Spleen (tissue), 11 donors: Measurements from ENCODE around the gene BRCA1. TPM values are rescaled to one million over a fixed set of nuclear protein-coding genes. Genes with fewer than 3 reads are reported as not detected.

Experiments used
- DNase-seq: peaks from one replicate; pipeline ENCODE4 v3.0.0-alpha.2; 2020
- H3K27ac ChIP-seq, 8 donors: fragments of 200-600 bp; sonication (generic) in 7 of 8; 1 replicate in 4 of 8; 2 replicates in 4 of 8; pipeline versions ENCODE4 v1.5.0 to v1.8.0; 2016 to 2021; ENCODE audit warnings: inconsistent platforms in 4 of 8, mild to moderate bottlenecking in 4 of 8, moderate library complexity in 1 of 8
- H3K27me3 ChIP-seq, 7 donors: fragments of 200-600 bp; sonication (generic) in 6 of 7; replicated peaks in 1 of 7; 1 replicate in 4 of 7; 2 replicates in 3 of 7; pipeline versions ENCODE4 v1.5.0 to v1.8.0; 2016 to 2021; ENCODE audit warnings: inconsistent platforms in 3 of 7, mild to moderate bottlenecking in 1 of 7
- H3K36me3 ChIP-seq, 6 donors: fragments of 200-600 bp; sonication (generic) in 5 of 6; 1 replicate in 4 of 6; 2 replicates in 2 of 6; pipeline versions ENCODE4 v1.5.0 to v1.8.0; 2016 to 2021; ENCODE audit warnings: inconsistent platforms in 2 of 6
- H3K4me1 ChIP-seq, 6 donors: fragments of 200-600 bp; sonication (generic) in 5 of 6; 1 replicate in 3 of 6; 2 replicates in 3 of 6; pipeline versions ENCODE4 v1.5.0 to v1.8.0; 2016 to 2021; ENCODE audit warnings: inconsistent platforms in 3 of 6
- H3K4me3 ChIP-seq, 8 donors: fragments of 200-600 bp; sonication (generic) in 7 of 8; 1 replicate in 4 of 8; 2 replicates in 4 of 8; pipeline versions ENCODE4 v1.5.0 to v1.8.0; 2016 to 2021; ENCODE audit warnings: inconsistent platforms in 4 of 8, mild to moderate bottlenecking in 4 of 8, moderate library complexity in 2 of 8
- H3K9me3 ChIP-seq, 8 donors: fragments of 200-600 bp; sonication (generic) in 7 of 8; 1 replicate in 4 of 8; 2 replicates in 4 of 8; pipeline versions ENCODE4 v1.5.0 to v1.8.0; 2016 to 2021; ENCODE audit warnings: inconsistent platforms in 4 of 8
- CTCF ChIP-seq, 11 experiments: fragments of 200-600 bp in 7 of 11; fragments of 450-650 bp in 4 of 11; sonication (generic) in 4 of 11; IDR thresholded peaks in 8 of 11; conservative IDR thresholded peaks in 3 of 11; 1 replicate in 7 of 11; 2 replicates in 4 of 11; pipeline versions ENCODE4 v1.4.0 to v1.8.0; 2016 to 2021; ENCODE audit warnings: antibody characterized with exemption in 11 of 11, inconsistent platforms in 4 of 11, mild to moderate bottlenecking in 1 of 11
- POLR2A ChIP-seq, 3 donors: fragments of 450-650 bp; IDR thresholded peaks; one replicate each; pipeline ENCODE4 v1.5.1; 2017; ENCODE audit warnings: antibody characterized with exemption in 3 of 3, mild to moderate bottlenecking in 1 of 3
- POLR2AphosphoS5 ChIP-seq, 3 donors: sonication (generic); formaldehyde crosslinking; IDR thresholded peaks; one replicate each; pipeline ENCODE4 v1.5.1; 2017; ENCODE audit warnings: antibody characterized with exemption in 3 of 3
- WGBS, 5 donors: extraction: QIAGEN DNeasy Blood & Tissue Kit in 3 of 5; methylation state at CpG; one replicate each; pipeline versions ENCODE4 v1.1.5 to v1.1.7; 2013 to 2018; 5-methylcytosine and 5-hydroxymethylcytosine counted together
- intact Hi-C: fragments of 100-400 bp; cut with DNase I; formaldehyde crosslinking; loops from one replicate; pipeline ENCODE4 v1.15.0; 2023; ENCODE audit warnings: low total_unique reads
- polyA plus RNA-seq, 3 donors: library from polyadenylated mRNA; stranded (reverse); fragments of 200-250 nt; gene quantifications; one replicate each; pipeline ENCODE4 v1.2.1, GENCODE V29; 2013
- total RNA-seq, 7 donors: library from RNA; depleted of rRNA in 3 of 7; stranded (reverse); fragments of >200 nt in 3 of 7; fragmentation: NEBNext Ultra II Directional in 4 of 7; extraction: Animal tissue kit (Norgen Biotek cat#: 25700) in 4 of 7; gene quantifications; one replicate each; pipeline versions ENCODE4 v1.1.0 to v1.2.1, GENCODE V29; 2016 to 2021
- donor health status: healthy with polysubstance abuse.
- donor health status: DM: no; HTN: no; CAD: no; lungs with moderate emphysema.
- donor health status: DM: no; HTN: no; CAD: no.
- donor health status: Bipolar disorder and iron deficiency.
- donor health status: healthy.
- donor health status: DM: no; HTN: no; CAD: no.
- donor health status: DM: yes; HTN: yes; CAD: no.

BRCA1 gene
- total and polyA plus RNA-seq, 10 donors = 1.3 to 13.6 (median 9.1) TPM

- WGBS, 5 donors = 86 to 93% (median 90%) methylated on average over 14 of the region's 14 CpGs
- Histone ChIP-seq H3K27me3 (no peaks in the 10 kb centered on the region), H3K4me3 (no peak overlapping the region), H3K27ac (no peak overlapping the region), H3K9me3 (no peaks in the 10 kb centered on the region), H3K4me1 (peaks cover 0 to 4% (median under 1%) of the 10 kb centered on the region in 6 donors), H3K36me3 (no peaks in the 10 kb centered on the region)
- TF ChIP-seq CTCF (IDR thresholded peaks at IDR 0.05 in 8 of 11, conservative IDR thresholded peaks at IDR 0.05 in 3 of 11) (no peak), POLR2AphosphoS5 (IDR thresholded peaks at IDR 0.05) (no peak), POLR2A (IDR thresholded peaks at IDR 0.05) (no peak)
- DNase-seq = no peak
- intact Hi-C loops = no loop called here
Observed at GRCh38 chr17:43118679-43119615, 6.2 kb downstream of the BRCA1 start.

GRCh38 chr17:43114151-43114552, 11.0 kb downstream of the BRCA1 start:
- no peak for DNase-seq
- H3K27ac ChIP-seq = no peak overlapping the region
- H3K9me3 ChIP-seq = no peaks in the 10 kb centered on the region
- H3K27me3 ChIP-seq = no peaks in the 10 kb centered on the region
- WGBS, 5 donors = 78 to 96% (median 91%) methylated on average over 2 of the region's 2 CpGs
- no peak for TF ChIP-seq POLR2AphosphoS5 (IDR thresholded peaks at IDR 0.05)
- TF ChIP-seq CTCF (IDR thresholded peaks at IDR 0.05 in 8 of 11, conservative IDR thresholded peaks at IDR 0.05 in 3 of 11) = no peak
- no peaks in the 10 kb centered on the region for H3K4me1 ChIP-seq
- peaks cover 0 to 25% (median 0%) of the 10 kb centered on the region in 6 donors for H3K36me3 ChIP-seq
- no peak overlapping the region for H3K4me3 ChIP-seq
- intact Hi-C loops = no loop called here

- no peak for DNase-seq
- Histone ChIP-seq H3K4me3 (no peak overlapping the region), H3K27ac (no peak overlapping the region), H3K9me3 (no peaks in the 10 kb centered on the region), H3K27me3 (no peaks in the 10 kb centered on the region), H3K4me1 (no peaks in the 10 kb centered on the region), H3K36me3 (peaks cover 0 to 63% (median 0%) of the 10 kb centered on the region in 6 donors)
- WGBS, 5 donors = 90 to 100% (median 95%) methylated on average over 1 of the region's 1 CpG
- intact Hi-C loops = no loop called here
- no peak for TF ChIP-seq POLR2A (IDR thresholded peaks at IDR 0.05)
- no peak for TF ChIP-seq CTCF (IDR thresholded peaks at IDR 0.05 in 8 of 11, conservative IDR thresholded peaks at IDR 0.05 in 3 of 11)
- no peak for TF ChIP-seq POLR2AphosphoS5 (IDR thresholded peaks at IDR 0.05)
Observed at GRCh38 chr17:43106552-43106951, 18.6 kb downstream of the BRCA1 start.

- no peak for DNase-seq
- H3K4me3 ChIP-seq = no peak overlapping the region
- intact Hi-C loops = no loop called here
- no peak for TF ChIP-seq POLR2AphosphoS5 (IDR thresholded peaks at IDR 0.05)
- no peak for TF ChIP-seq CTCF (IDR thresholded peaks at IDR 0.05 in 8 of 11, conservative IDR thresholded peaks at IDR 0.05 in 3 of 11)
- no peak for TF ChIP-seq POLR2A (IDR thresholded peaks at IDR 0.05)
- peaks cover 0 to 66% (median 0%) of the 10 kb centered on the region in 6 donors for H3K36me3 ChIP-seq
- H3K27ac ChIP-seq = no peak overlapping the region
- H3K9me3 ChIP-seq = no peaks in the 10 kb centered on the region
- H3K4me1 ChIP-seq = no peaks in the 10 kb centered on the region
- no peaks in the 10 kb centered on the region for H3K27me3 ChIP-seq
Observed at GRCh38 chr17:43105146-43105545, 20.0 kb downstream of the BRCA1 start.
